Measurements from ENCODE around the gene KRT4.

KRT4 gene

GRCh38 chr12:52849511-52849910 lies 35.6 kb upstream of the KRT4 start:
- Histone ChIP-seq H3K36me3 (ENCODE audit: control insufficient read depth, insufficient read depth, low read length) (no peaks in the 10 kb centered on the region), H3K4me3 (ENCODE audit: low read depth, low read length) (no peak overlapping the region), H3K27ac (no peak overlapping the region), H3K9ac (no peak overlapping the region), H3K4me2 (ENCODE audit: low read length) (no peak overlapping the region), H3K9me3 (ENCODE audit: control insufficient read depth, low read length) (no peaks in the 10 kb centered on the region), H3K27me3 (ENCODE audit: control insufficient read depth, insufficient read depth, low read length) (no peaks in the 10 kb centered on the region), H3K79me2 (no peaks in the 10 kb centered on the region), H3K4me1 (no peaks in the 10 kb centered on the region), H2AFZ (no peak overlapping the region)
- TF ChIP-seq CTCF (IDR thresholded peaks at IDR 0.05): no peak

GRCh38 chr12:52848661-52849255 lies 34.8 kb upstream of the KRT4 start, which contains the start of gene KRT78:
Gene KRT78, minus strand, starts transcription at chr12:52848994. Its CDS starts 64 bp downstream, at chr12:52848930.
- no peak for TF ChIP-seq CTCF (IDR thresholded peaks at IDR 0.05)
- H3K36me3 ChIP-seq (ENCODE audit: control insufficient read depth, insufficient read depth, low read length): no peaks in the 10 kb centered on the region
- H3K4me1 ChIP-seq: no peaks in the 10 kb centered on the region
- no peak within 1 kb of the TSS for H3K4me3 ChIP-seq (ENCODE audit: low read depth, low read length)
- H3K27ac ChIP-seq: no peak within 1 kb of the TSS
- H3K27me3 ChIP-seq (ENCODE audit: control insufficient read depth, insufficient read depth, low read length): no peaks in the 10 kb centered on the region
- H3K9ac ChIP-seq: no peak within 1 kb of the TSS
- no peak within 1 kb of the TSS for H3K4me2 ChIP-seq (ENCODE audit: low read length)
- no peaks in the 10 kb centered on the region for H3K9me3 ChIP-seq (ENCODE audit: control insufficient read depth, low read length)
- H2AFZ ChIP-seq: no peak within 1 kb of the TSS
- H3K79me2 ChIP-seq: no peaks in the 10 kb centered on the region

- no peak overlapping the region for H3K27ac ChIP-seq
Measured at GRCh38 chr12:52847335-52848102, 33.6 kb upstream of the KRT4 start.

GRCh38 chr12:52846356-52846970 lies 32.5 kb upstream of the KRT4 start:
- Histone ChIP-seq H3K79me2 (no peaks in the 10 kb centered on the region), H3K36me3 (ENCODE audit: control insufficient read depth, insufficient read depth, low read length) (no peaks in the 10 kb centered on the region), H2AFZ (no peak overlapping the region), H3K9ac (no peak overlapping the region), H3K27ac (no peak overlapping the region), H3K27me3 (ENCODE audit: control insufficient read depth, insufficient read depth, low read length) (no peaks in the 10 kb centered on the region), H3K4me1 (no peaks in the 10 kb centered on the region), H3K4me2 (ENCODE audit: low read length) (no peak overlapping the region), H3K9me3 (ENCODE audit: control insufficient read depth, low read length) (no peaks in the 10 kb centered on the region), H3K4me3 (ENCODE audit: low read depth, low read length) (no peak overlapping the region)
- TF ChIP-seq CTCF (IDR thresholded peaks at IDR 0.05): no peak

More at GRCh38 chr12:52847335-52848102, 33.6 kb upstream of the KRT4 start:
- Histone ChIP-seq H3K4me3 (ENCODE audit: low read depth, low read length) (no peak overlapping the region), H3K36me3 (ENCODE audit: control insufficient read depth, insufficient read depth, low read length) (no peaks in the 10 kb centered on the region), H3K9ac (no peak overlapping the region), H3K4me1 (no peaks in the 10 kb centered on the region), H3K79me2 (no peaks in the 10 kb centered on the region), H2AFZ (no peak overlapping the region), H3K9me3 (ENCODE audit: control insufficient read depth, low read length) (no peaks in the 10 kb centered on the region), H3K27me3 (ENCODE audit: control insufficient read depth, insufficient read depth, low read length) (no peaks in the 10 kb centered on the region), H3K4me2 (ENCODE audit: low read length) (no peak overlapping the region)
- no peak for TF ChIP-seq CTCF (IDR thresholded peaks at IDR 0.05)
